ENCODE data around the gene IQSEC1. TPM values are rescaled to one million over a fixed set of nuclear protein-coding genes. Genes with fewer than 3 reads are reported as not detected.
A peak's percentile ranks its signal among the peaks of the same experiment; 100 is the strongest.

The IQSEC1 gene
- total RNA-seq, 1 donor from 2014 or later = 82.3 TPM

- DNase-seq = peak; percentile 35
- peak in 1 of 2 donors; percentile 19 for ATAC-seq
- Histone ChIP-seq H3K4me1 (no peaks in the 10 kb centered on the region), H3K27ac (no peak overlapping the region), H3K27me3 (ENCODE audit: low read depth) (no peaks in the 10 kb centered on the region), H3K4me3 (no peak overlapping the region), H3K36me3 (no peaks in the 10 kb centered on the region), H3K9me3 (no peaks in the 10 kb centered on the region)
- intact Hi-C loops (cut with DNase I) = no loop called here
- TF ChIP-seq CTCF (IDR thresholded peaks at IDR 0.05) = no peak
Observed at GRCh38 chr3:13045241-13045903, 27.9 kb downstream of the IQSEC1 start.

GRCh38 chr3:13044496-13045240 lies 28.6 kb downstream of the IQSEC1 start:
- H3K27ac ChIP-seq = no peak overlapping the region
- no peak overlapping the region for H3K4me3 ChIP-seq
- no peaks in the 10 kb centered on the region for H3K27me3 ChIP-seq (ENCODE audit: low read depth)
- intact Hi-C loops (cut with DNase I) = no loop called here
- peak; percentile 21 for DNase-seq
- no peaks in the 10 kb centered on the region for H3K36me3 ChIP-seq
- no peak for ATAC-seq
- H3K4me1 ChIP-seq = no peaks in the 10 kb centered on the region
- H3K9me3 ChIP-seq = no peaks in the 10 kb centered on the region
- TF ChIP-seq CTCF (IDR thresholded peaks at IDR 0.05) = no peak

GRCh38 chr3:13043656-13044055 lies 29.6 kb downstream of the IQSEC1 start:
- ATAC-seq (no peak), DNase-seq (peak; percentile 15)
- H3K36me3 ChIP-seq = no peaks in the 10 kb centered on the region
- intact Hi-C loops (cut with DNase I) = no loop called here
- H3K9me3 ChIP-seq = no peaks in the 10 kb centered on the region
- no peak overlapping the region for H3K4me3 ChIP-seq
- no peaks in the 10 kb centered on the region for H3K27me3 ChIP-seq (ENCODE audit: low read depth)
- H3K4me1 ChIP-seq = no peaks in the 10 kb centered on the region
- H3K27ac ChIP-seq = no peak overlapping the region
- TF ChIP-seq CTCF (IDR thresholded peaks at IDR 0.05) = no peak

- Histone ChIP-seq H3K36me3 (no peaks in the 10 kb centered on the region), H3K4me3 (no peak overlapping the region), H3K27me3 (ENCODE audit: low read depth) (no peaks in the 10 kb centered on the region), H3K4me1 (no peaks in the 10 kb centered on the region), H3K27ac (no peak overlapping the region), H3K9me3 (no peaks in the 10 kb centered on the region)
- intact Hi-C loops (cut with DNase I) = no loop called here
- DNase-seq = peak; percentile 41
- no peak for ATAC-seq
- TF ChIP-seq CTCF (IDR thresholded peaks at IDR 0.05) = no peak
Observed at GRCh38 chr3:13042715-13043271, 30.4 kb downstream of the IQSEC1 start.

GRCh38 chr3:13042127-13042701 lies 31.0 kb downstream of the IQSEC1 start:
- intact Hi-C loops (cut with DNase I) = no loop called here
- H3K9me3 ChIP-seq = no peaks in the 10 kb centered on the region
- DNase-seq (no peak), ATAC-seq (no peak)
- H3K4me1 ChIP-seq = no peaks in the 10 kb centered on the region
- H3K36me3 ChIP-seq = no peaks in the 10 kb centered on the region
- no peak overlapping the region for H3K27ac ChIP-seq
- no peak for TF ChIP-seq CTCF (IDR thresholded peaks at IDR 0.05)
- no peak overlapping the region for H3K4me3 ChIP-seq
- H3K27me3 ChIP-seq (ENCODE audit: low read depth) = no peaks in the 10 kb centered on the region

Measured in lower lobe of right lung (tissue), 2 donors.